Naive thymus-derived CD4-positive, alpha-beta T cell (primary cell): Measurements from ENCODE around the gene USP17L12. TPM values are rescaled to one million over a fixed set of nuclear protein-coding genes. Genes with fewer than 3 reads are reported as not detected.

ENCODE experiments used
- polyA plus RNA-seq, 2 donors: library from polyadenylated mRNA; unstranded; fragments of 300-500 nt; fragmentation: Illumina TruSeq; gene quantifications; one replicate each; pipeline ENCODE4 v1.2.3, GENCODE V29; 2021
- total RNA-seq, 6 experiments: library from RNA in 5 of 6; stranded (reverse) in 5 of 6; gene quantifications; 1 replicate in 5 of 6; 2 replicates in 1 of 6; pipeline ENCODE4 v1.2.3 and lab custom pipeline; 2021 to 2026

USP17L12 gene
- total and polyA plus RNA-seq, 7 experiments from 2014 or later, result not detected

Other genes with a start within 250 kb of the USP17L12 start
- not detected for gene FAM90A26, start 49.7 kb upstream of the USP17L12 start, total RNA-seq
- not detected for gene FAM90A26, start 49.7 kb upstream of the USP17L12 start, polyA plus RNA-seq
- gene USP17L10, start 9.5 kb upstream of the USP17L12 start, total RNA-seq, result not detected
- gene USP17L10, start 9.5 kb upstream of the USP17L12 start, polyA plus RNA-seq, result not detected
- not detected for gene USP17L11, start 4.7 kb upstream of the USP17L12 start, total RNA-seq
- not detected for gene USP17L11, start 4.7 kb upstream of the USP17L12 start, polyA plus RNA-seq
- not detected for gene USP17L13, start 4.7 kb downstream of the USP17L12 start, total RNA-seq
- not detected for gene USP17L13, start 4.7 kb downstream of the USP17L12 start, polyA plus RNA-seq
- gene USP17L15, start 14.2 kb downstream of the USP17L12 start, total RNA-seq, result not detected
- gene USP17L15, start 14.2 kb downstream of the USP17L12 start, polyA plus RNA-seq, result not detected
- gene USP17L17, start 23.7 kb downstream of the USP17L12 start, total RNA-seq, result not detected
- not detected for gene USP17L17, start 23.7 kb downstream of the USP17L12 start, polyA plus RNA-seq
- gene USP17L18, start 28.5 kb downstream of the USP17L12 start, total RNA-seq, result not detected
- gene USP17L18, start 28.5 kb downstream of the USP17L12 start, polyA plus RNA-seq, result not detected
- not detected for gene USP17L19, start 33.2 kb downstream of the USP17L12 start, total RNA-seq
- not detected for gene USP17L19, start 33.2 kb downstream of the USP17L12 start, polyA plus RNA-seq
- not detected for gene USP17L20, start 38.0 kb downstream of the USP17L12 start, total RNA-seq
- gene USP17L20, start 38.0 kb downstream of the USP17L12 start, polyA plus RNA-seq, result not detected
- gene USP17L21, start 42.7 kb downstream of the USP17L12 start, total RNA-seq, result not detected
- not detected for gene USP17L21, start 42.7 kb downstream of the USP17L12 start, polyA plus RNA-seq
- not detected for gene USP17L22, start 47.5 kb downstream of the USP17L12 start, total RNA-seq
- gene USP17L22, start 47.5 kb downstream of the USP17L12 start, polyA plus RNA-seq, result not detected
- not detected for gene USP17L24, start 105.0 kb downstream of the USP17L12 start, total RNA-seq
- not detected for gene USP17L24, start 105.0 kb downstream of the USP17L12 start, polyA plus RNA-seq
- gene USP17L25, start 109.8 kb downstream of the USP17L12 start, total RNA-seq, result not detected
- not detected for gene USP17L25, start 109.8 kb downstream of the USP17L12 start, polyA plus RNA-seq
- gene USP17L26, start 114.5 kb downstream of the USP17L12 start, total RNA-seq, result not detected
- gene USP17L26, start 114.5 kb downstream of the USP17L12 start, polyA plus RNA-seq, result not detected
- not detected for gene USP17L5, start 119.3 kb downstream of the USP17L12 start, total RNA-seq
- not detected for gene USP17L5, start 119.3 kb downstream of the USP17L12 start, polyA plus RNA-seq
- not detected for gene USP17L27, start 124.0 kb downstream of the USP17L12 start, total RNA-seq
- not detected for gene USP17L27, start 124.0 kb downstream of the USP17L12 start, polyA plus RNA-seq
- gene USP17L28, start 128.7 kb downstream of the USP17L12 start, total RNA-seq, result not detected
- gene USP17L28, start 128.7 kb downstream of the USP17L12 start, polyA plus RNA-seq, result not detected
- gene USP17L29, start 133.5 kb downstream of the USP17L12 start, total RNA-seq, result not detected
- gene USP17L29, start 133.5 kb downstream of the USP17L12 start, polyA plus RNA-seq, result not detected
- not detected for gene USP17L30, start 143.0 kb downstream of the USP17L12 start, total RNA-seq
- not detected for gene USP17L30, start 143.0 kb downstream of the USP17L12 start, polyA plus RNA-seq
- not detected for gene DEFB131A, start 224.3 kb downstream of the USP17L12 start, total RNA-seq
- gene DEFB131A, start 224.3 kb downstream of the USP17L12 start, polyA plus RNA-seq, result not detected